Heart left ventricle (tissue), 16 donors: ENCODE data around the gene TRAM2. TPM values are rescaled to one million over a fixed set of nuclear protein-coding genes. Genes with fewer than 3 reads are reported as not detected.

Source experiments
- ATAC-seq, 4 donors: fragments of 200-7000 bp; cut with Tn5 transposase; one replicate each; pipeline ENCODE4 v1.9.1; 2020 to 2022; ENCODE audit warnings: moderate library complexity in 4 of 4, mild to moderate bottlenecking in 3 of 4, moderate number of reproducible peaks in 1 of 4
- DNase-seq, 5 donors: peaks; one replicate each; pipeline ENCODE4 v3.0.0-alpha.2; 2020
- H3K27ac ChIP-seq, 12 donors: fragments of 200-600 bp; sonication (generic) in 4 of 12; one replicate each; pipeline versions ENCODE4 v1.5.0 to v1.8.0; 2016 to 2022; ENCODE audit warnings: mild to moderate bottlenecking in 2 of 12
- H3K27me3 ChIP-seq, 9 donors: fragments of 200-600 bp; sonication (generic) in 2 of 9; one replicate each; pipeline versions ENCODE4 v1.5.1 to v1.8.0; 2016 to 2022; ENCODE audit warnings: mild to moderate bottlenecking in 3 of 9
- H3K36me3 ChIP-seq, 9 donors: fragments of 200-600 bp; sonication (generic) in 2 of 9; one replicate each; pipeline versions ENCODE4 v1.5.0 to v1.8.0; 2018 to 2022; ENCODE audit warnings: mild to moderate bottlenecking in 2 of 9
- H3K4me1 ChIP-seq, 12 donors: fragments of 200-600 bp; sonication (generic) in 4 of 12; one replicate each; pipeline versions ENCODE4 v1.5.0 to v1.8.0; 2016 to 2022; ENCODE audit warnings: mild to moderate bottlenecking in 3 of 12
- H3K4me3 ChIP-seq, 12 donors: fragments of 200-600 bp; sonication (generic) in 4 of 12; one replicate each; pipeline versions ENCODE4 v1.5.0 to v1.8.0; 2017 to 2022; ENCODE audit warnings: mild to moderate bottlenecking in 9 of 12, moderate library complexity in 4 of 12
- H3K9me3 ChIP-seq, 12 donors: fragments of 200-600 bp; sonication (generic) in 4 of 12; one replicate each; pipeline versions ENCODE4 v1.5.0 to v1.8.0; 2016 to 2022; ENCODE audit warnings: mild to moderate bottlenecking in 1 of 12
- POLR2A ChIP-seq, 2 donors: fragments of 450-650 bp; IDR thresholded peaks; one replicate each; pipeline ENCODE4 v1.6.1; 2017; ENCODE audit warnings: antibody characterized with exemption in 2 of 2, mild to moderate bottlenecking in 2 of 2, moderate library complexity in 2 of 2
- WGBS, 4 donors: extraction: QIAGEN DNeasy Blood & Tissue Kit in 2 of 4; methylation state at CpG; one replicate each; pipeline versions ENCODE4 v1.1.5 to v1.1.7; 2013 to 2018; 5-methylcytosine and 5-hydroxymethylcytosine counted together
- intact Hi-C, 10 donors: fragments of 100-400 bp; cut with DNase I; formaldehyde crosslinking; loops; one replicate each; pipeline versions ENCODE4 v1.11.1 to v1.14.2; 2022
- polyA plus RNA-seq, 2 donors: library from polyadenylated mRNA; stranded (reverse); fragments of 200-250 nt; gene quantifications; one replicate each; pipeline ENCODE4 v1.2.3, GENCODE V29; 2013
- total RNA-seq, 9 donors: library from RNA; depleted of rRNA in 2 of 9; stranded (reverse); fragments of >200 nt in 2 of 9; fragmentation: NEBNext Ultra II Directional in 3 of 9; extraction: Animal tissue kit (Norgen Biotek cat#: 25700) in 3 of 9; gene quantifications; one replicate each; pipeline versions ENCODE4 v1.1.0 to v1.2.4, GENCODE V29; 2016 to 2023
- TF ChIP-seq, protein P1 (sequence below), 12 donors: fragments of 200-600 bp; sonication (generic) in 4 of 12; IDR thresholded peaks; one replicate each; pipeline versions ENCODE4 v1.5.0 to v1.8.0; 2018 to 2022; ENCODE audit warnings: antibody characterized with exemption in 12 of 12, mild to moderate bottlenecking in 5 of 12
- donor health status: ischemic (EF 13 %, LVEDD 7.1; RV severe dilation, severe dysfunction).
- donor health status: healthy with polysubstance abuse.
- donor health status: DM: no; HTN: yes; CAD: no.
- donor health status: DM: no; HTN: no; CAD: no.
- donor health status: ischemic (EF 25% LVEDD 6.9; RV normal size, moderate dysfunction).
- donor health status: ischemic (EF 25% LVEDD 5.7; RV mildly dilated, moderate dysfunction).
- donor health status: healthy.
- donor health status: DM: yes; HTN: yes; CAD: no.
- donor health status: ischemic (EF 35%, LVEDD 5.7; RV mildly dilated, moderate dysfunction).
- donor health status: nonischemic (EF 11% LVEDD 7.7; RV severe dilation, severe dysfunction).
- donor health status: DM: yes; HTN: yes; CAD: no.
- donor health status: PGD.
- donor health status: ischemic (EF 29% LVEDD 5.4; RV normal size, mild dysfunction).
- donor health status: nonischemic (EF 23%, LVEDD 6.1; RV moderate dilation, normal function).

TRAM2 gene
- total and polyA plus RNA-seq, 11 donors = 4.7 to 19.0 (median 12.1) TPM

DNA sequence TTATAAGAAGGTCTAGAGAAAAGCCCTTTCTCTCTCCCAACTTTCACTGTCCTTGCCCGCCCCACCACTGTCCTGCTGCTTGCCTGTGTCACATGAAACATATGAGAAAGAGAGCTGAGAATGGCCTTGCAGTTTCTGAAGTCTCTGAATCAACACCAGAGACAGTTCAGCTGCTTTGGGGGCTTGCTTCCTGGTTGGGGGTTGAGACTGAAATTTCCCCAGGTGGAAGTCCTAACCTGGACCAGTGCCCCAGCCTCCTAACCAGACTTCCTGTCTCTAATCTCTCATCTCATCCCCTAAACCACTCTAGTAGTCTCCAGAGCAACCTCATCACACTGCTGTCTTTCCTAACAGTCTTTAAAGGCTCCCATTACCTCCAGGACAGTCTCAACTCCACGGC is 10.7 kb downstream of the TRAM2 start:
- intact Hi-C loops = no loop called here
- WGBS, 4 donors = 77 to 87% (median 79%) methylated on average over 2 of the region's 2 CpGs
- ATAC-seq = no peak
- Histone ChIP-seq H3K9me3 (no peaks in the 10 kb centered on the region), H3K27me3 (no peaks in the 10 kb centered on the region), H3K36me3 (no peaks in the 10 kb centered on the region), H3K27ac (peak overlapping the region in 7 of 12 donors; percentile 2 to 87 (median 60)), H3K4me3 (no peak overlapping the region), H3K4me1 (peaks cover 16 to 93% (median 71%) of the 10 kb centered on the region in 12 donors)
- DNase-seq = no peak
- TF ChIP-seq POLR2A (IDR thresholded peaks at IDR 0.05) = no peak
- TF ChIP-seq, protein P1, sequence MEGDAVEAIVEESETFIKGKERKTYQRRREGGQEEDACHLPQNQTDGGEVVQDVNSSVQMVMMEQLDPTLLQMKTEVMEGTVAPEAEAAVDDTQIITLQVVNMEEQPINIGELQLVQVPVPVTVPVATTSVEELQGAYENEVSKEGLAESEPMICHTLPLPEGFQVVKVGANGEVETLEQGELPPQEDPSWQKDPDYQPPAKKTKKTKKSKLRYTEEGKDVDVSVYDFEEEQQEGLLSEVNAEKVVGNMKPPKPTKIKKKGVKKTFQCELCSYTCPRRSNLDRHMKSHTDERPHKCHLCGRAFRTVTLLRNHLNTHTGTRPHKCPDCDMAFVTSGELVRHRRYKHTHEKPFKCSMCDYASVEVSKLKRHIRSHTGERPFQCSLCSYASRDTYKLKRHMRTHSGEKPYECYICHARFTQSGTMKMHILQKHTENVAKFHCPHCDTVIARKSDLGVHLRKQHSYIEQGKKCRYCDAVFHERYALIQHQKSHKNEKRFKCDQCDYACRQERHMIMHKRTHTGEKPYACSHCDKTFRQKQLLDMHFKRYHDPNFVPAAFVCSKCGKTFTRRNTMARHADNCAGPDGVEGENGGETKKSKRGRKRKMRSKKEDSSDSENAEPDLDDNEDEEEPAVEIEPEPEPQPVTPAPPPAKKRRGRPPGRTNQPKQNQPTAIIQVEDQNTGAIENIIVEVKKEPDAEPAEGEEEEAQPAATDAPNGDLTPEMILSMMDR (IDR thresholded peaks at IDR 0.05) = no peak

DNA sequence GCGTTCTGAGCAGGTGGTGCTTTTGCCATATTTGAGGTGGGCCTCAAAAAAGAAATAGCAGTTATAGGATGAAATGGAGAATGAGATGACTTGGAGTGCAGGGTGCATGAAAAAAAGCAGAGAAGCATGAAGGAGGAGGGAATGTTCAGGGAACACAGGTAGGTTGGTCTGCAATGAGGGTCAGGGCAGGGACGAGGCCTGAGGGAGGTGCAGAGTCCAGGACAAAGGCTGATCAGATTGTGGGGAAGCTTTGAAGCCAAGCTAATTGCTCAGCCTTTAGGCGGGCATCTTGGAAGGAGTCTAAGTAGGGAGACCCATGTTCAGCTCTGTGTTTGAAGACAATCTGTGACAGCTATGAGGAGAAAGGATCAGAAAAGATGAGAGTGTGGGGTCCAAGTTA is 12.0 kb downstream of the TRAM2 start:
- Histone ChIP-seq H3K27ac (no peak overlapping the region), H3K27me3 (no peaks in the 10 kb centered on the region), H3K9me3 (no peaks in the 10 kb centered on the region), H3K36me3 (no peaks in the 10 kb centered on the region), H3K4me1 (peaks cover 13 to 90% (median 66%) of the 10 kb centered on the region in 12 donors), H3K4me3 (no peak overlapping the region)
- ATAC-seq (no peak), DNase-seq (no peak)
- intact Hi-C loops = no loop called here
- 91 to 97% (median 95%) methylated on average over 3 of the region's 3 CpGs for WGBS, 4 donors
- TF ChIP-seq, protein P1 (IDR thresholded peaks at IDR 0.05) = no peak
- TF ChIP-seq POLR2A (IDR thresholded peaks at IDR 0.05) = no peak

DNA sequence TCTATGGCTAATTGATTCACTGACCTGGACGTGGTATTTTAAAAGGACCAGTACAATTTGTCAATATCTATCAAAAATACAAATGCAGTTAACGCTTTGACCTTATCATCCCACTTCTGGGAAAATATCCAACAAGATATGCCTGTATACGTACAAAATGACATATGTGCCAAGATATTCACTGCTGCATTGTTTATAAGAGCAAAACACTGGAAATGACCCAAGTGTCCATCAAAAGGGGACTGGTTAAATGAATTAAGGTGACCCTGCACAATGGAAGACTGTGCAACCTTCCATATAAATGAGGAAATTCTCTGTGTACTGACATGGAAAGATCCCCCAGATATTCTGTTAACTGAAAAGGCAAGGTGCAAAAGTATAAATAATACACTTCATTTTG is 13.9 kb downstream of the TRAM2 start:
- TF ChIP-seq, protein P1 (IDR thresholded peaks at IDR 0.05) = no peak
- TF ChIP-seq POLR2A (IDR thresholded peaks at IDR 0.05) = no peak
- no peak overlapping the region for H3K4me3 ChIP-seq
- intact Hi-C loops = no loop called here
- peaks cover 12 to 82% (median 59%) of the 10 kb centered on the region in 12 donors for H3K4me1 ChIP-seq
- no peaks in the 10 kb centered on the region for H3K27me3 ChIP-seq
- ATAC-seq = no peak
- WGBS, 4 donors = 17 to 28% (median 23%) methylated on average over 3 of the region's 3 CpGs
- H3K27ac ChIP-seq = no peak overlapping the region
- peaks cover 0 to 2% (median 0%) of the 10 kb centered on the region in 9 donors for H3K36me3 ChIP-seq
- no peaks in the 10 kb centered on the region for H3K9me3 ChIP-seq
- no peak for DNase-seq

DNA sequence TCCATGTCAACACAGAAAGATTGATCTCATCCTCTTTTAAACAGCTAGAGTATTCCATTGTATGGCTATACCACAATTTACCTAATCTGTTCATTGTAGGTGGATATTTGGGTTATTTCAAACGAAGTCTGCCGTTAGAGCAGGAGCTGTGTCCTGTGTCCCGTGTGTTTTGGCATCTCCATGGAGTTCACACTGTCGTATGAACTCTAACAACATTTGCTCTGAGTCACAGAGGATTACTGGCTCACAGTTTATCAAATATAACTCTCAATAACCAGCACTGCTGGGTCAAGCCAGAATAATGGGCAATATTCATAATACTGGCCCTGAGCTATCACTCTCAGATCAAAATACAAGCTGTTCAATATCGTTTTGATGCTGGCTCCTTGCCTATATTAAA is 16.4 kb downstream of the TRAM2 start:
- Histone ChIP-seq H3K4me1 (peaks cover 0 to 76% (median 47%) of the 10 kb centered on the region in 12 donors), H3K27ac (no peak overlapping the region), H3K4me3 (no peak overlapping the region), H3K36me3 (peaks cover 0 to 2% (median 0%) of the 10 kb centered on the region in 9 donors), H3K27me3 (no peaks in the 10 kb centered on the region), H3K9me3 (no peaks in the 10 kb centered on the region)
- intact Hi-C loops = no loop called here
- no peak for TF ChIP-seq POLR2A (IDR thresholded peaks at IDR 0.05)
- TF ChIP-seq, protein P1 (IDR thresholded peaks at IDR 0.05) = no peak
- DNase-seq = no peak
- ATAC-seq = peak in 2 of 4 donors; percentile 52 to 73
- WGBS, 4 donors = 23 to 42% (median 29%) methylated on average over 5 of the region's 5 CpGs
